HG03432 (cell line): ENCODE data around the gene AMIGO1.
A peak's percentile ranks its signal among the peaks of the same experiment; 100 is the strongest.

ENCODE experiments used
- ATAC-seq: cut with Tn5 transposase; IDR thresholded peaks from one replicate; pipeline ENCODE4 v1.9.1; 2021; ENCODE audit warnings: mild to moderate bottlenecking, moderate library complexity; ENCODE audit not compliant: unreplicated experiment

Gene AMIGO1

DNA sequence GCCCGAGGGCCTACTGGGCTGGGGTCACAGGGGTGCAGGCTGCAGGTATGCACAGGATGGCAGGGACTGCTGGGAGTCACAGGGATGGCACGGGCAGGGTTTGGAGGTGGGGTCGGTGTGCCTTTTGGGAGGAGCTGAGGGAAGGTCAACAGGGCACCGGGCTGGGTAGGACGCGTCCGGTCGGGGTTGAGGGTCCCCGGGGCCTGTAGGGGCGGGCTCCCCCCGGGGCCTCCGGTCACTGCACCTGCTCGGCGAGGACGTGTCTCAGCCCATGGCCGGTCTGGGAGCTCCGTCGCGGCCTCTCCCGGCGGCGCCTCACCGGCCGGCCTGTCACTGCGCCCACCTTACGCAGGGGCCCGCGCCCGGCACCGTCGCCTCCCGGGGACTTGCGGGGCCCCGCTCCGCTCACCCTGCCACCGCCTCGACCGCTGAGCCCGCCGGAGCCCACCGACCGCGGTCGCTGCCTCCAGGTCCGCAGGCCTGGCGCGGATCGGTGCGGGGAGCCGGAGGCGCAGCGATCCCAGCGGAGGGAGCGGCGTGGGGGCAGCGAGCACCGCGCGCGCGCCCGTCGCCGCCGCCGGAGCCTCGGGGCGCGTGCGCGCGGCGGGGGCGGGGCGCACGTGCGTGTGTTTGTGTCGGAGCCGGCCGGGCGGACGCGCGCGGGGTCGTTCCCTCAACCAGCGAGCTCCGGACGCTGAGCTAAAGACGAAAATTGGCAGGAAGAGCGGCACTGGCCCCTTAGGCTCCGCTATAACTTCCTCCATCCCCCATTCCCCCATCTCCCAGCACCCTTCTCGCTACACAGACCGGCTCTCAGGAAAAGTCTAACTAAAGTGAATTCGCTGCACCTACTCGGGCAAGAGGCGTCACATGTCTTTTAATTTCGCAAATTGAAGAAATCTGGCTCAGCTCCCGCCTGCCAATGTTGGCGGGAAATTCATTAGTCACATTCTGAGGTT lies at the start of gene AMIGO1:
Gene AMIGO1, minus strand, starts transcription at position 552 of the 959 bp plus-strand sequence. CDS start 815 bp downstream, outside the sequence.
- peak; percentile 65 for ATAC-seq

DNA sequence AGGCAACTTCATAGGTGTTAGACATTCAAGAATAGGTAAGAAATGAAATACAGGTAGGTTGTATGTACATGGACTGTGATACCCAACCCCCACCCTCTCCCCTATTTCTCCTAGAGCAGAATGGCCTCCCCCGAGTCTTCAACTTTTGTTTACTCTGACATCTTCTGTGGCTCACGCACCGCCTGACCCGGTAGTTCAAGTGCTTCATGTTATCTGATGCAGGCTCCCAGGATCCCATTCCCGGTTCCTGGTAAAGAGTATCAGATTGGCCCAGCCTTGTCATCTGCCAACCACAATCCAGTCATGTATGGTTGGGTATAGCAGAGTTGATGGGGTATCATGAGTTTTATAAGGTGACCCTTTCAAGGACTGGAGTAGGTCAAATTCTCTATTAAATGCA lies 48.0 kb upstream of the AMIGO1 start:
- ATAC-seq: no peak

- no peak for ATAC-seq
Observed at GRCh38 chr1:109556563-109556962, 47.0 kb upstream of the AMIGO1 start.

DNA sequence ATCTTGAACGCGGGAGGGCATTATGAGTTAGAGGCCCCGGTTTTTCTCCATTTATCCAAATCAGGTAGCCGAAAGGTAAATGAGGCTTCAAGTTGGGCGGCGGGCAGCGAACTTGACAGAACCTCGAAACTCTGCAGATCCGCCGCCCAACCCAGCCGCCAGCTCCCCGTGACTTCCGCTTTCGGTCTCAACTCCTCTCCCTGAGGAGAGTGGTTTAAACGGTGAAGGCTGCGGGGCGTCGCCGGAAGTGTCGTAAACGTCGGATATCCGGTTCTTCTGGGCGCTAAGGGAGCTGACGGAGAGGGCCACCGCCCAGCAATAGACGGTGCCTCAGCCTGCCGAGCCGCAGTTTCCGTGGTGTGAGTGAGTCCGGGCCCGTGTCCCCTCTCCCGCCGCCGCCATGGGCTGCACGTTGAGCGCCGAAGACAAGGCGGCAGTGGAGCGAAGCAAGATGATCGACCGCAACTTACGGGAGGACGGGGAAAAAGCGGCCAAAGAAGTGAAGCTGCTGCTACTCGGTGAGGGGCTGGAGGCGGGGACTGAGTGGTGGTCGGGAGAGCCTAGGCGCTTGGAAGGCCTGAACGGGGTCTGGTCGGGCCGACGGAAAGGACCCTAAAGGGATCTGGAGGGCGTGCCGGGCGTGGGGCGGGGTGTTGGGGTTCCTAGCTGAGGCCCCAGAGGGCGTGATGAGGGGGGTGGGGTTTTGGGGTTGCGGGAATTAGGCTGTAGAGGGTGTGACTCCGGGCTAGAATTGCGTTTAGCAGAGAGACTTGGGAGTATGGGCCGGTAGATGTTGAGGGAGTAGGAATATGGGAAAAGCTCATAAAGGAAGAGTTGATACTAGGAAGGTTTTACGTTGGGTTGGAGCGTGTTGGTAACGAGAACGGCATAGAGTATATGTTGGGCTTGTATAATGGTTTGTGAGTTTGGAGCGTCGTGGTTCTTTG lies 39.1 kb upstream of the AMIGO1 start, which contains the start of gene GNAI3:
Gene GNAI3, plus strand, starts transcription at position 295 of the 947 bp plus-strand sequence. Its CDS starts 106 bp downstream, at position 401.
- ATAC-seq: peak; percentile 89

GRCh38 chr1:109547463-109548320 lies 38.2 kb upstream of the AMIGO1 start:
- ATAC-seq: no peak

- peak; percentile 54 for ATAC-seq
Observed at GRCh38 chr1:109546311-109547109, 37.0 kb upstream of the AMIGO1 start.

GRCh38 chr1:109543988-109544735 lies 34.6 kb upstream of the AMIGO1 start:
- no peak for ATAC-seq

- no peak for ATAC-seq
Observed at GRCh38 chr1:109543283-109543987, 33.9 kb upstream of the AMIGO1 start.

DNA sequence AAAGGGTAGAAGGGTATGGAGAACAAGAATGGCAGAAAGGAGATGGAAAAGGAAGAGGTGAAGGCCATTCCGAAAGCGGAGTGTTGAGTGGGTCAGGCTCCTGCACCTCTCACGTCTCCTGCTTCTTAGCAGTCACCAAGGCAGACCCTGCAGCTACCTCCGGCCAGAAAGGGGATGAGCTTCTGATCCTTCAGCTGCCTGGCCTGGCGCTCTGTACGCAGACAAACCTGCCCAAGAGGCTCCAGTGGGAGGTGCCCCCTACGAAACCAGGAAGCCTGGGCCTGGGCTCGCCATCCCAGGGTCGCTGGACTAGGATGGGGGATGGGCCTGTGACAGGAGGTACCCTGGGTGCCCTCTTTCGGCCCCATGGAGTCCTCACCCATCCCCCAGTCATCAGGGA lies 33.1 kb upstream of the AMIGO1 start:
- no peak for ATAC-seq

DNA sequence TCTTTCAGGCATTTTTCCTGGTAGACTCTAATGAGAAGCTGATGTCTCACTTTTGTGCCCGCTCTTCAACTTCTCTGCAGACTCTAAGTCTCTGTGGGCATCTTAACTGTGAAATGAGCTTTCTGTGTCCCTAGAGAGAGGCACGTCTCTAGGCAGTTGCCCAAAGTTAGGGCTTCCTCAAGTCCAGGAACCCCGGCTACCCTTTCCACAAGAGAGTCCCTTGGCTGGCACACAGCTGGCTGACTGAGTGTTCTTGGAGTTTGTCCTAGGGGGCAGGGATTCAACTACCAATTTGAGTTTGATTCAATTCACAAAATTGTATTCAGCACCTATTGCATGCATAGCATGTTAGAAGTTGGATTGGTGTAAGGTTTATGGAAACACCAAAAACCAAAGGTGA lies 31.6 kb upstream of the AMIGO1 start:
- no peak for ATAC-seq

- no peak for ATAC-seq
Observed at GRCh38 chr1:109539676-109540075, 30.1 kb upstream of the AMIGO1 start, which contains the start of gene GPR61. GPR61 (plus strand) TSS chr1:109539872; CDS start chr1:109543023, 3,151 bp downstream.

GRCh38 chr1:109538827-109539555 lies 29.5 kb upstream of the AMIGO1 start:
- no peak for ATAC-seq

DNA sequence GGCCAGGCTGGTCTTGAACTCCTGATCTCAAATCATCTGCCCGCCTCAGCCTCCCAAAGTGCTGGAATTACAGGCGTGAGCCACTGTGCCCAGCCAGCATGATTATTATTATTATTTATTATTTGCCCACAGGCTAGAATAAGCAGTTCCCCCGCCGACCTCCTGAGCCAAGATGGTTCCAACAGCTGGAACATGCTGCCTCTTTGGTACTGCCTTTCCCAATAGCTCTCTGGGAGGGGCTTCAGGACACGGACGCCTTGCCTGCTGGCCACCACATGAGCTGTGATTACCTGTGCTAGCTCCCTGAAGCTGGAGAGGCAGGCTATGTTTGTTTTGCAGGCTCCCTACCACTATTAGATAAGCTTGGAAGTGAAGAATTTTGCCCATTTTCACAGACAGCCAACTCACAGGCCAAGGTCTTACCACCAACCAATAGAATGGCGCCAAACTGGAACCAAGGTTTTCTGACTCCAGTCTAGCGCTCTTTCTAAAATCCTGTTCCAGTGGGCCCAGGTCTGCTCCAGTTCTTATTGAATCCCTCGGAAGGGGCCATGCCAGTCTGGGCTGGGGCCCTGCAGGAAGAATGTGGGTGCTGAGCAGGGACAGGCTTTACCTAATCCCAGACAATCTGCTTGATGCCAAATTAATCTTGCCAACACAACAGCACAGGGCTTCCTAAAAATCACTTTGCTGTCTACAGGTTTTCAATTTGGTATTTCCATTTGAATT lies 28.1 kb upstream of the AMIGO1 start:
- no peak for ATAC-seq

- ATAC-seq: no peak
Observed at GRCh38 chr1:109535971-109536491, 26.5 kb upstream of the AMIGO1 start.

GRCh38 chr1:109535481-109535880 lies 26.0 kb upstream of the AMIGO1 start:
- no peak for ATAC-seq

DNA sequence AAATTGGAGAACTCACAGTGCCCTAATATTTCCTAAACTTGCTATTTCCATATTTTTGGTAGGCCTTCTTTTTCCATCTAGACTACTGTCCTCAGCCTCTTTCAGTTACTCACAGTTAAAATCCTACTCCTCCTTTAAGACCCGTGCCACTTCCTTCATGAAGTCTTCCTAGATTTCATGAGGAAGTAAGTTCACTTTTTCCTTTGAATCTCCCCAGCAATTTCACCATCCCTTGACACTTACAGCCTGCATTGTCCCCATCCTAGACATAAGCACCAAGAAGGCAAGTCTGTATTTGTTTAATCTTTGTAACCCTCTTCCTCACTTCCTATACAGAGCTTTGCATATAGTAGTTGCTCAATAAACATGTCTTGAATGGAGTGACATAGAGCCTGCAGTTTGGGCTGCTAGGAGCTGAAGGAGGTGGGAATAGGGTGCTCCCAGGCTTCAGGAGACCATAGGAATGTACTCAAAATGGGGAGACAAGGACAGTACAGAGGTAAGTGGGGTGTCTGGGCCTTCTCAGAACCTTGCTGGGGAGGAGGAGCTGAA lies 24.9 kb upstream of the AMIGO1 start:
- no peak for ATAC-seq
